DND-41 (cell line): ENCODE data around the gene MS4A15.

Experiments
- CTCF ChIP-seq: IDR thresholded peaks from 2 replicates; pipeline ENCODE4 v1.5.1; 2012; ENCODE audit warnings: borderline replicate concordance, low read length, moderate library complexity, mild to moderate bottlenecking; ENCODE audit not compliant: poor library complexity, severe bottlenecking; ENCODE audit errors: extremely low read depth
- EZH2 ChIP-seq: IDR thresholded peaks from 3 replicates; pipeline ENCODE4 v1.6.1; 2012; ENCODE audit warnings: borderline replicate concordance, low read depth, mild to moderate bottlenecking, moderate library complexity, low read length, inconsistent platforms; ENCODE audit not compliant: severe bottlenecking

- TF ChIP-seq CTCF: no peak
- no peak for TF ChIP-seq EZH2
Measured at GRCh38 chr11:60744114-60744513, 12.6 kb upstream of the MS4A15 start.
